ENCODE results near the gene RPL38. TPM values are rescaled to one million over a fixed set of nuclear protein-coding genes. Genes with fewer than 3 reads are reported as not detected.

RPL38 gene
- total RNA-seq, 1 donor from 2014 or later, result 436 TPM

- FAIRE-seq (no peak), DNase-seq (ENCODE audit: low read depth) (no peak)
Measured at GRCh38 chr17:74234486-74234885, 31.0 kb downstream of the RPL38 start.

GRCh38 chr17:74235040-74235581, 31.6 kb downstream of the RPL38 start:
- no peaks in the 10 kb centered on the region for H3K36me3 ChIP-seq (ENCODE audit: control insufficient read depth, insufficient read depth, low read length)
- DNase-seq (ENCODE audit: low read depth) (no peak), FAIRE-seq (no peak)
- TF ChIP-seq CTCF (IDR thresholded peaks at IDR 0.05; ENCODE audit: insufficient read depth, low read length, severe bottlenecking), result no peak
- H3K27me3 ChIP-seq (ENCODE audit: control insufficient read depth, insufficient read depth, low read length), result no peaks in the 10 kb centered on the region
- no peak overlapping the region for H3K4me3 ChIP-seq (ENCODE audit: low read depth, low read length)

More at GRCh38 chr17:74234486-74234885, 31.0 kb downstream of the RPL38 start:
- no peak overlapping the region for H3K4me3 ChIP-seq (ENCODE audit: low read depth, low read length)
- no peaks in the 10 kb centered on the region for H3K27me3 ChIP-seq (ENCODE audit: control insufficient read depth, insufficient read depth, low read length)
- no peak for TF ChIP-seq CTCF (IDR thresholded peaks at IDR 0.05; ENCODE audit: insufficient read depth, low read length, severe bottlenecking)
- H3K36me3 ChIP-seq (ENCODE audit: control insufficient read depth, insufficient read depth, low read length), result no peaks in the 10 kb centered on the region

GRCh38 chr17:74235911-74236371, 32.5 kb downstream of the RPL38 start:
- TF ChIP-seq CTCF (IDR thresholded peaks at IDR 0.05; ENCODE audit: insufficient read depth, low read length, severe bottlenecking), result no peak
- FAIRE-seq, result no peak

GRCh38 chr17:74237321-74237720, 33.8 kb downstream of the RPL38 start:
- no peak for FAIRE-seq
- Histone ChIP-seq H3K4me3 (ENCODE audit: low read depth, low read length) (no peak overlapping the region), H3K36me3 (ENCODE audit: control insufficient read depth, insufficient read depth, low read length) (no peaks in the 10 kb centered on the region), H3K27me3 (ENCODE audit: control insufficient read depth, insufficient read depth, low read length) (peaks cover 2% of the 10 kb centered on the region)
- DNase-seq (ENCODE audit: low read depth), result no peak
- no peak for TF ChIP-seq CTCF (IDR thresholded peaks at IDR 0.05; ENCODE audit: insufficient read depth, low read length, severe bottlenecking)

More at GRCh38 chr17:74235911-74236371, 32.5 kb downstream of the RPL38 start:
- no peaks in the 10 kb centered on the region for H3K36me3 ChIP-seq (ENCODE audit: control insufficient read depth, insufficient read depth, low read length)
- H3K27me3 ChIP-seq (ENCODE audit: control insufficient read depth, insufficient read depth, low read length), result no peaks in the 10 kb centered on the region
- DNase-seq (ENCODE audit: low read depth), result no peak
- no peak overlapping the region for H3K4me3 ChIP-seq (ENCODE audit: low read depth, low read length)

GRCh38 chr17:74239172-74239571, 35.7 kb downstream of the RPL38 start:
- DNase-seq (ENCODE audit: low read depth) (no peak), FAIRE-seq (no peak)
- TF ChIP-seq CTCF (IDR thresholded peaks at IDR 0.05; ENCODE audit: insufficient read depth, low read length, severe bottlenecking), result no peak

More at GRCh38 chr17:74239172-74239571, 35.7 kb downstream of the RPL38 start:
- Histone ChIP-seq H3K36me3 (ENCODE audit: control insufficient read depth, insufficient read depth, low read length) (no peaks in the 10 kb centered on the region), H3K4me3 (ENCODE audit: low read depth, low read length) (no peak overlapping the region), H3K27me3 (ENCODE audit: control insufficient read depth, insufficient read depth, low read length) (peaks cover 2% of the 10 kb centered on the region)
